ENCODE data around the gene GLT6D1.

Gene GLT6D1

GRCh38 chr9:135590486-135591079 is 48.8 kb downstream of the GLT6D1 start:
- no peak for DNase-seq (ENCODE audit: low read depth)
- no peak for TF ChIP-seq CTCF (IDR thresholded peaks at IDR 0.05; ENCODE audit: control insufficient read depth, extremely low read depth, insufficient read depth)
- no peak overlapping the region for H3K4me3 ChIP-seq (ENCODE audit: low read depth, low read length)

DNA sequence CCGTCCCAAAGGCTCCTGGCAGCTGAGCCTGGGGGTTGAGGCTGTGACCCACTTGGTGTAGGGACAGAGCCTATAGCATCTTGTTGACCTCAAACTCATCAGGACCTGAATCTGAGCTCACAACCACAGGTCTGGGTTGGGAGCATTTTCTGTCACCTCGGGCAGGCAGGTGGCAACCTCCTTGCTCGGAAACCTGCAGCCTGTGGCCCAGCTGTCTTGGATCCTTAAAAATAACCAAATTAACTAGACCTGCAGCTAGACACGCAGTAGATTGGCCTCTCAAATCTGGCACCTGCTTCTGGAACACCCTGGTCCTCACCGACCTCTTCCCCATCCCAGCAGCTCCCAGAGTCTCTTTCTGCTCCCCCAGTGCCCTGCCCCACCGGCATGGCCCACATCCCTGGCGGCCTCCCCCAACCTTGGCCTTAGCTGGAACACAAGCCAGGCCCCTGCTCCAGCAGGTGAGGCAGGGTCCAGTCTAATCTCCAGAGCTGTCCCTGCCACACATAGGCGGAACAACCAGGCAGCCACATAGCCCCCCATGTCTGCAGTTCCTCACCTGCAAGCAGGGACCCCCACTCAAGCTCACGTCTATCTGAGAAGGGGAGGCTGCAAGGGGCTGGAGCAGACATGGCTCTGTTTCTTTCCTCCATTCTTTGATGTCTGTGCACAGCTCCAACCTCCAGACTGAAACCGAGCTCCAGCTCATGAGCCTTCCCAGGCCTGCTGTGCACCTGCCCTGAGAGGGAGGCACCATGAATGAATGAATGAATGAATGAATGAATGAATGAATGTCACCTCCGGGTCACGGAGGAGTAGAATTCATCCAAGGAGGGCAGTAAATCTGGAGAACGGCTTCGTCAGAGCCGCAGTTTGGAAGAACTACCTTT is 49.5 kb downstream of the GLT6D1 start:
- no peak for DNase-seq (ENCODE audit: low read depth)

GRCh38 chr9:135588886-135589595 is 50.3 kb downstream of the GLT6D1 start:
- no peak overlapping the region for H3K4me3 ChIP-seq (ENCODE audit: low read depth, low read length)
- no peak for TF ChIP-seq CTCF (IDR thresholded peaks at IDR 0.05; ENCODE audit: control insufficient read depth, extremely low read depth, insufficient read depth)
- DNase-seq (ENCODE audit: low read depth) = no peak

More for the DNA sequence above, 49.5 kb downstream of the GLT6D1 start:
- H3K4me3 ChIP-seq (ENCODE audit: low read depth, low read length) = no peak overlapping the region
- TF ChIP-seq CTCF (IDR thresholded peaks at IDR 0.05; ENCODE audit: control insufficient read depth, extremely low read depth, insufficient read depth) = no peak

DNA sequence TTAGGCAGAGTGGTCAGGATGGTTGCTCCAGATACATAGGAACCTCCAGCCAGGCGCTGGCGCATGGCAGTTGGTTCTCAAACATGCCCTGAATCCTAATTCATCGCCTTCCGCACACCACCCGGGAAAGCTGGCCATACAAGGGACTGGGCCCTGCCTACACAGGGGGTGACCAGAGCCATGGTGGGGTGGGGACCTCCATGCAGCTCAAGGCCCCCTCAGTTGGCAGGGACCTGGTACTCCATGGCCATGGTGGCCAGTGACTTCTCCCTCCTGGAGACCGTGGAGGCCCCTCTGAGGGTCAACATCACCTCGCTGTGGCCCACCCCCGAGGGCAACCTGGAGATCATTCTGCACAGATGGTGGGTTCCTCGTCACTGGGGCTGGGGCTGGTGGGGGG is 51.0 kb downstream of the GLT6D1 start:
- TF ChIP-seq CTCF (IDR thresholded peaks at IDR 0.05; ENCODE audit: control insufficient read depth, extremely low read depth, insufficient read depth) = no peak
- DNase-seq (ENCODE audit: low read depth) = no peak
- H3K4me3 ChIP-seq (ENCODE audit: low read depth, low read length) = no peak overlapping the region

GRCh38 chr9:135587658-135588057 is 51.7 kb downstream of the GLT6D1 start:
- H3K4me3 ChIP-seq (ENCODE audit: low read depth, low read length) = no peak overlapping the region
- TF ChIP-seq CTCF (IDR thresholded peaks at IDR 0.05; ENCODE audit: control insufficient read depth, extremely low read depth, insufficient read depth) = no peak
- DNase-seq (ENCODE audit: low read depth) = no peak

DNA sequence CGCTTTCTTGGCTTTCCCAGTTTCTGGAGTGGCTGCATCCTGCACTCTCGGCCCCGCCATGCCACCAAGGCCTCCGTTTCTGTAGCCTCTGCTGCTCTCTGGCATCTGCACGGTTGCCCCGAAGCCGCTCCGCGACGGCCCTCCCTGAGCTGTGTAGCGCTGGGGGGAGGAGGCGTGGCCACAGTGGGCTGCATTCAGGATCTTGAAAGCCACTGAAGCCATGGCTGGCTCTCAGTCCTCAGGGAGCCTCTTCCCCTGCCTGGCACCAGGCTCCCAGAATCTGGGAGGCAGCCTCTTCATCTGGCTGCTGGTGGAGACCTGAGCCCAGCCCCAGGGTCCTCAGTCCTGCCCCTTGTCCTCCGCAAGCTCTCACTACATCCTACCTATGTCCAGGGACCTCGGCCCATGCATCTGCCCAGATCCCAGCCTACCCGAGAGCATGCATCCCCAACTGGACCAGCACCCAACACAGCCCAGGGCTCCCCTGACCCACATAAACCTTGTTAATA is 52.7 kb downstream of the GLT6D1 start:
- TF ChIP-seq CTCF (IDR thresholded peaks at IDR 0.05; ENCODE audit: control insufficient read depth, extremely low read depth, insufficient read depth) = no peak

More for the DNA sequence above, 52.7 kb downstream of the GLT6D1 start:
- H3K4me3 ChIP-seq (ENCODE audit: low read depth, low read length) = no peak overlapping the region
- DNase-seq (ENCODE audit: low read depth) = no peak
